Endothelial cell of umbilical vein (primary cell): ENCODE results near the gene CUEDC2. TPM values are rescaled to one million over a fixed set of nuclear protein-coding genes. Genes with fewer than 3 reads are reported as not detected.

ENCODE experiments used
- BruUV-seq: library from RNA; stranded (reverse); fragments of 400-500 nt; replicated peaks from 2 replicates; lab custom pipeline; 2021; lab: Mats Ljungman, UMichigan
- CTCF ChIA-PET: fragments of 300-600, 350-600 bp; sonication (Branson Sonifier 250); formaldehyde crosslinking; loops from one replicate; lab custom pipeline; 2021; ENCODE audit warnings: antibody characterized with exemption, inconsistent platforms; lab: Charles Lee
- POLR2A ChIA-PET: fragments of 300-600, 350-600 bp; sonication (Branson Sonifier 250); formaldehyde crosslinking; loops from one replicate; lab custom pipeline; 2021; ENCODE audit warnings: antibody characterized with exemption, inconsistent platforms; lab: Charles Lee
- DNase-seq: peaks from one replicate; pipeline ENCODE4 v3.0.0-alpha.2; 2011; ENCODE audit warnings: low read depth, low spot score
- FAIRE-seq: peaks from 2 replicates; lab custom pipeline; 2011; peaks lifted over from hg19 to GRCh38; lab: Jason Lieb, UNC
- H2AFZ ChIP-seq: 2 replicates; pipeline ENCODE4 v1.6.0; 2012; ENCODE audit warnings: low read depth, low read length, control low read depth, inconsistent platforms
- H3K27ac ChIP-seq: 2 replicates; pipeline ENCODE4 v1.5.1; 2011; ENCODE audit warnings: low read depth, mild to moderate bottlenecking, control low read depth, low read length, moderate library complexity; ENCODE audit not compliant: insufficient read depth
- H3K27me3 ChIP-seq, 2 experiments: 2 replicates each; pipeline versions ENCODE4 v1.6.0 to v1.6.1; 2011; ENCODE audit warnings: low read length in 2 of 2, mixed read lengths in 1 of 2; ENCODE audit not compliant: control insufficient read depth in 2 of 2, insufficient read depth in 2 of 2
- H3K36me3 ChIP-seq, 2 experiments: 2 replicates in 1 of 2; 3 replicates in 1 of 2; pipeline ENCODE4 v1.5.1; 2011; ENCODE audit warnings: low read length in 2 of 2, mild to moderate bottlenecking in 1 of 2, moderate library complexity in 1 of 2; ENCODE audit not compliant: control insufficient read depth in 2 of 2, insufficient read depth in 2 of 2; ENCODE audit errors: extremely low read depth in 1 of 2
- H3K4me1 ChIP-seq: 3 replicates; pipeline ENCODE4 v1.5.1; 2011; ENCODE audit warnings: mild to moderate bottlenecking, low read length; ENCODE audit not compliant: control insufficient read depth, insufficient read depth; ENCODE audit errors: extremely low read depth
- H3K4me2 ChIP-seq: 2 replicates; pipeline ENCODE4 v1.6.1; 2011; ENCODE audit warnings: low read length, control low read depth, mixed read lengths; ENCODE audit not compliant: insufficient read depth
- H3K4me3 ChIP-seq, 3 experiments: fragments of 200-600 bp in 1 of 3; sonication (generic), shearing (Covaris generic) in 1 of 3; replicated peaks in 1 of 3; 2 replicates each; pipeline ENCODE4 v1.5.1; 2011 to 2016; ENCODE audit warnings: control low read depth in 3 of 3, low read length in 3 of 3, mild to moderate bottlenecking in 2 of 3, inconsistent platforms in 1 of 3, low read depth in 1 of 3, moderate library complexity in 1 of 3; ENCODE audit not compliant: insufficient read depth in 1 of 3
- H3K79me2 ChIP-seq: 2 replicates; pipeline ENCODE4 v1.6.0; 2012; ENCODE audit warnings: low read length, inconsistent platforms; ENCODE audit not compliant: control insufficient read depth, insufficient read depth
- H3K9ac ChIP-seq: replicated peaks from 2 replicates; pipeline ENCODE3; 2011; ENCODE audit warnings: low read length, control low read depth; ENCODE audit not compliant: insufficient read depth; ENCODE audit errors: extremely low read depth
- H3K9me1 ChIP-seq: replicated peaks from 3 replicates; pipeline ENCODE4 v1.6.0; 2011; ENCODE audit warnings: mild to moderate bottlenecking, low read length; ENCODE audit not compliant: control insufficient read depth, insufficient read depth; ENCODE audit errors: extremely low read depth
- H3K9me3 ChIP-seq: replicated peaks from 2 replicates; pipeline ENCODE4 v1.5.1; 2012; ENCODE audit warnings: low read length, inconsistent platforms; ENCODE audit not compliant: control insufficient read depth, insufficient read depth
- H4K20me1 ChIP-seq: replicated peaks from 2 replicates; pipeline ENCODE3; 2011; ENCODE audit warnings: mild to moderate bottlenecking, low read length; ENCODE audit not compliant: control insufficient read depth, insufficient read depth; ENCODE audit errors: extremely low read depth
- CTCF ChIP-seq, 2 donors: IDR thresholded peaks; 1 replicate in 1 of 2; 2 replicates in 1 of 2; pipeline ENCODE4 v1.5.1; 2011; ENCODE audit warnings: low read length in 2 of 2, mild to moderate bottlenecking in 2 of 2, moderate library complexity in 2 of 2, control low read depth in 1 of 2, inconsistent platforms in 1 of 2, low read depth in 1 of 2; ENCODE audit not compliant: insufficient read depth in 1 of 2; ENCODE audit errors: extremely low read depth in 1 of 2
- EZH2 ChIP-seq: IDR thresholded peaks from 2 replicates; pipeline ENCODE4 v1.6.1; 2012; ENCODE audit warnings: borderline replicate concordance, low read depth, mild to moderate bottlenecking, moderate library complexity, low read length, inconsistent platforms; ENCODE audit not compliant: severe bottlenecking
- FOS ChIP-seq: IDR thresholded peaks from 2 replicates; pipeline ENCODE4 v1.6.1; 2011; ENCODE audit warnings: mild to moderate bottlenecking, low read length, moderate library complexity, borderline replicate concordance; ENCODE audit not compliant: insufficient read depth
- GATA2 ChIP-seq: IDR thresholded peaks from 2 replicates; pipeline ENCODE4 v1.7.0; 2011; ENCODE audit warnings: low read depth, mild to moderate bottlenecking, moderate library complexity, mixed read lengths, low read length; ENCODE audit not compliant: insufficient read length, insufficient read depth
- JUN ChIP-seq: IDR thresholded peaks from 2 replicates; pipeline ENCODE4 v1.6.1; 2011; ENCODE audit warnings: borderline replicate concordance, low read depth; ENCODE audit not compliant: insufficient read length, insufficient read depth
- MAX ChIP-seq: IDR thresholded peaks from 2 replicates; pipeline ENCODE4 v1.6.1; 2011; ENCODE audit not compliant: insufficient read depth, insufficient read length
- MYC ChIP-seq: IDR thresholded peaks from one replicate; pipeline ENCODE4 v1.6.1; 2011; ENCODE audit warnings: mild to moderate bottlenecking, low read depth, low read length
- POLR2A ChIP-seq: IDR thresholded peaks from 2 replicates; pipeline ENCODE4 v1.6.1; 2012; ENCODE audit warnings: low read depth, mild to moderate bottlenecking, control low read depth, low read length
- POLR2AphosphoS5 ChIP-seq: IDR thresholded peaks from 2 replicates; pipeline ENCODE4 v1.6.1; 2012; ENCODE audit warnings: low read depth, mild to moderate bottlenecking, control low read depth, low read length, moderate library complexity; ENCODE audit not compliant: insufficient read depth
- dilution Hi-C: fragments of 300-500 bp; cut with MboI; formaldehyde crosslinking; loops from one replicate; pipeline ENCODE4 v1.15.0; 2019; ENCODE audit warnings: low sequenced_read_pairs; ENCODE audit not compliant: extremely low pct_ligation_motif_present
- intact Hi-C: fragments of 100-400 bp; cut with micrococcal nuclease; formaldehyde crosslinking; loops from one replicate; pipeline ENCODE4 v1.10.0; 2022
- polyA plus RNA-seq, 4 experiments: library from polyadenylated mRNA; depleted of rRNA in 3 of 4; stranded (reverse) in 3 of 4; unstranded in 1 of 4; fragments of >200 nt; gene quantifications; 2 replicates each; pipeline versions ENCODE4 v1.2.1 to v1.2.3, GENCODE V29; 2011 to 2012; ENCODE audit warnings: missing spikeins in 1 of 4
- total RNA-seq: library from RNA; stranded (reverse); gene quantifications from 2 replicates; pipeline ENCODE4 v1.2.3, GENCODE V29; 2021

CUEDC2 gene
- total and polyA plus RNA-seq, 2 donors (not counting 3 experiments of a cell fraction or from before 2014, with no cell fraction given): 61.5 to 96.7 TPM

GRCh38 chr10:102408131-102408727 is 24.1 kb downstream of the CUEDC2 start:
- dilution Hi-C loops: no loop called here
- H3K9ac ChIP-seq: no peak overlapping the region
- H3K9me3 ChIP-seq: no peaks in the 10 kb centered on the region
- ChIA-PET CTCF (interaction anchor here (1.5 to 2.8 kb wide), 2 partner anchors 23 to 178 kb away, joined by 4 to 8 read pairs; no protein-coding TSS in a partner anchor), POLR2A (no interaction called here)
- peaks cover 40 to 50% of the 10 kb centered on the region in 2 experiments for H3K27me3 ChIP-seq
- H3K4me3 ChIP-seq: no peak overlapping the region
- no peaks in the 10 kb centered on the region for H4K20me1 ChIP-seq
- FAIRE-seq: no peak
- H3K4me2 ChIP-seq: no peak overlapping the region
- intact Hi-C loops: no loop called here
- no peak overlapping the region for H2AFZ ChIP-seq
- TF ChIP-seq MAX (no peak), GATA2 (no peak), POLR2AphosphoS5 (no peak), JUN (no peak), MYC (no peak), EZH2 (no peak), FOS (no peak), CTCF (IDR thresholded peaks at IDR 0.05; ENCODE audit: extremely low read depth in 1 of 2, insufficient read depth in 1 of 2, low read depth in 1 of 2, low read length in 2 of 2) (no peak), POLR2A (no peak)
- no peaks in the 10 kb centered on the region for H3K36me3 ChIP-seq
- H3K9me1 ChIP-seq: no peaks in the 10 kb centered on the region
- BruUV-seq: no TSS peak
- no peaks in the 10 kb centered on the region for H3K4me1 ChIP-seq
- DNase-seq: no peak
- no peaks in the 10 kb centered on the region for H3K79me2 ChIP-seq
- no peak overlapping the region for H3K27ac ChIP-seq
